ENCODE data around the gene SNX15. TPM values are rescaled to one million over a fixed set of nuclear protein-coding genes. Genes with fewer than 3 reads are reported as not detected.

SNX15 gene
- total RNA-seq, 2 donors from 2014 or later: 37.7 to 53.8 TPM

DNA sequence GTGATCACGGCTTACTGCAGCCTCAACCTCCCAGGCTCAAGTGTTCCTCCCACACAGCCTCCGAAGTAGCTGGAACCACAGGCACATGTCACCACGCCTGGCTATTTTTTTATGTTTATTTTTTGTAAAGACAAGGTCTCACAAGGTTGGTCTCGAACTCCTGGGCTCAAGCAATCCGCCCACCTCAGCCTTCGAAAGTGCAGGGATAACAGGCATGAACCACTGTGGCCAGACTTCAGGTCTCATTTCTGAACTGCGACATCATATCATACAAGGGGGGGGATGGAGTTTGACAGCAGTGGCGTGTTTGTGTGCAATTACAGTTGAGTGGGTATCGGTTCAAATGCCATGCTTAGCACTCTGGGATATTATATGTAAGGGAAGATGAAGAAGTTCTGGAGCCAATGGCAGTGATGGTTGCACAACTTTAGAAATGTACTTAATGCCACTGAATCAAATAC is 24.2 kb downstream of the SNX15 start:
- H3K27me3 ChIP-seq: no peaks in the 10 kb centered on the region
- H3K9ac ChIP-seq (ENCODE audit: low read depth in 2 of 2, low read length in 2 of 2): no peak overlapping the region
- H3K4me1 ChIP-seq: no peaks in the 10 kb centered on the region
- DNase-seq: no peak
- H3K4me3 ChIP-seq: no peak overlapping the region
- H3K27ac ChIP-seq: no peak overlapping the region
- H3K9me3 ChIP-seq: no peaks in the 10 kb centered on the region
- TF ChIP-seq, protein P1, sequence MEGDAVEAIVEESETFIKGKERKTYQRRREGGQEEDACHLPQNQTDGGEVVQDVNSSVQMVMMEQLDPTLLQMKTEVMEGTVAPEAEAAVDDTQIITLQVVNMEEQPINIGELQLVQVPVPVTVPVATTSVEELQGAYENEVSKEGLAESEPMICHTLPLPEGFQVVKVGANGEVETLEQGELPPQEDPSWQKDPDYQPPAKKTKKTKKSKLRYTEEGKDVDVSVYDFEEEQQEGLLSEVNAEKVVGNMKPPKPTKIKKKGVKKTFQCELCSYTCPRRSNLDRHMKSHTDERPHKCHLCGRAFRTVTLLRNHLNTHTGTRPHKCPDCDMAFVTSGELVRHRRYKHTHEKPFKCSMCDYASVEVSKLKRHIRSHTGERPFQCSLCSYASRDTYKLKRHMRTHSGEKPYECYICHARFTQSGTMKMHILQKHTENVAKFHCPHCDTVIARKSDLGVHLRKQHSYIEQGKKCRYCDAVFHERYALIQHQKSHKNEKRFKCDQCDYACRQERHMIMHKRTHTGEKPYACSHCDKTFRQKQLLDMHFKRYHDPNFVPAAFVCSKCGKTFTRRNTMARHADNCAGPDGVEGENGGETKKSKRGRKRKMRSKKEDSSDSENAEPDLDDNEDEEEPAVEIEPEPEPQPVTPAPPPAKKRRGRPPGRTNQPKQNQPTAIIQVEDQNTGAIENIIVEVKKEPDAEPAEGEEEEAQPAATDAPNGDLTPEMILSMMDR (IDR thresholded peaks at IDR 0.05): no peak
- H3K36me3 ChIP-seq: no peaks in the 10 kb centered on the region
- intact Hi-C loops (cut with DNase I): no loop called here

DNA sequence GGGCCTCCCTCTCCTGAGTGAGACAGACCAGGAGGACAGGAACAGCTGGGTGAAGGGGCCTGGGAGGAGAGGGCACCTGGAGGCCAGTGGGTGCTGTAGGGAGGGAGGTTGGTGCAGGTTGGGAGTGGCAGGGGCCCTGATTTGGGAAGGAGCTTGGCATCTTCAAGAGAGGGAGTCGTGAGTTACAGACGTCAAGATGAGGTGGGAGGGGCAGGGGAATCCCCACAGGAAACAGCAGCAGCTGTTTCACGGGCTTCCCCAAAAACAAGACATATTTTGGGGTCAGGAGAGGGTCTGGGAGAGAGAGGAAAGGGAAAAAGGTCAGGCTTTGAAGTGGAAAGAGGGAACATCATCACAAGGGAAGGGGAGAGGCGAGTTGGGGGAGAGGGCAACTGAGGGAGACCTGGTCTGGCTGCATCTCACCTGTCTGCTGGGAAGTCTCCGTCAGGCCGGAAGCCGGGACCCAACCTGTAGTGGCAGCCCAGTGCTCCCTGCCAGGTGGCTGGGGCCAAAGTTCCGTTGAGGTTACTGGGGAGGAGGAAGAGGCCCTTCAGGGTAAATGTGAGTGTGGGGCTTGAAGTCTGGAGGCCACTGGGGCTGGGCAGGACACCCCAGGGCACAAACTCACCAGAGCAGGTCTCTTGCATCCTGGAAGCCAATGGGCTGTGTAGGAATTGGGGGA is 26.7 kb downstream of the SNX15 start:
- H3K36me3 ChIP-seq: no peaks in the 10 kb centered on the region
- no peak overlapping the region for H3K9ac ChIP-seq (ENCODE audit: low read depth in 2 of 2, low read length in 2 of 2)
- TF ChIP-seq, protein P1 (IDR thresholded peaks at IDR 0.05): no peak
- no peak overlapping the region for H3K27ac ChIP-seq
- no peak for DNase-seq
- no peaks in the 10 kb centered on the region for H3K9me3 ChIP-seq
- intact Hi-C loops (cut with DNase I): no loop called here
- no peaks in the 10 kb centered on the region for H3K27me3 ChIP-seq
- no peaks in the 10 kb centered on the region for H3K4me1 ChIP-seq
- no peak overlapping the region for H3K4me3 ChIP-seq

DNA sequence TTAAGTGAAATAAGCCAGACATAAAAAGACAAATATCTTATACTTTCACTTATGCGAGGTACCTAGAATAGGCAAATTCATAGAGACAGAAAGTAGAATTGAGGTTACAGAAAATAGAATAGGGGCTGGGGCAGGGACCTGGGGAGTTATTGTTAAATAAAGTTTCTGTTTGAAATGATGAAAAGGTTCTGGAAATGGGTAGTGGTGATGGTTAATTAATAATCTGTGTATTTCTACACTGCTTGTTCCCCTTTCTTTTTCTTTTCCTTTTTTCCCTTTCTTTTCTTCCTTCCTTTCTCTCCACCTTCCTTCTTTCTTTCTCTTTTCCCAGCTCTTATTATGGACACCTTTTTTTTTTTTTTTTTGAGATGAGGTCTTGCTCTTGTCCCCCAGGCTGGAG is 28.3 kb downstream of the SNX15 start:
- no peak overlapping the region for H3K27ac ChIP-seq
- H3K4me1 ChIP-seq: no peaks in the 10 kb centered on the region
- intact Hi-C loops (cut with DNase I): no loop called here
- H3K27me3 ChIP-seq: no peaks in the 10 kb centered on the region
- DNase-seq: no peak
- no peaks in the 10 kb centered on the region for H3K9me3 ChIP-seq
- H3K9ac ChIP-seq (ENCODE audit: low read depth in 2 of 2, low read length in 2 of 2): no peak overlapping the region
- H3K36me3 ChIP-seq: no peaks in the 10 kb centered on the region
- H3K4me3 ChIP-seq: no peak overlapping the region
- TF ChIP-seq, protein P1 (IDR thresholded peaks at IDR 0.05): no peak

DNA sequence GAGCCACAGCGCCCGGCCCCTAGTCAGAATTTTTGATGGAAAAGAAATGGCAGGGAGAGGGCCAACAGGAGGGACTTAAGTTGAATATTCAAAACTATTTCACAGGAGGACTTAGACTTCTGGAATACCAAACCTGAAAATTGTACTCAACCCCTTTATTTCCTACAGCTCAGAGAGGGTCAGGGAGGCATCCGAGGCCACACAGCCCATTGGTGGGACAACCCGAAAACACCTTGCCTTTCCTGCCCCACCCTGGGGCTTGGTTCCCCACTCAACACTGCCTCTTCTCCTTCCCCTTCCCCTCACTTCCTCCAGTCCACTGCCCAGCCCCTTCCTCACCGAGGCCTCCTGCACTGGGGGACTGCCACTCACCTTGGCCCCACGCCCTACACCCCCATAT is 29.8 kb downstream of the SNX15 start:
- Histone ChIP-seq H3K4me1 (no peaks in the 10 kb centered on the region), H3K27ac (no peak overlapping the region), H3K4me3 (no peak overlapping the region), H3K27me3 (no peaks in the 10 kb centered on the region), H3K9ac (ENCODE audit: low read depth in 2 of 2, low read length in 2 of 2) (no peak overlapping the region), H3K9me3 (no peaks in the 10 kb centered on the region), H3K36me3 (no peaks in the 10 kb centered on the region)
- TF ChIP-seq, protein P1 (IDR thresholded peaks at IDR 0.05): no peak
- intact Hi-C loops (cut with DNase I): no loop called here
- no peak for DNase-seq

DNA sequence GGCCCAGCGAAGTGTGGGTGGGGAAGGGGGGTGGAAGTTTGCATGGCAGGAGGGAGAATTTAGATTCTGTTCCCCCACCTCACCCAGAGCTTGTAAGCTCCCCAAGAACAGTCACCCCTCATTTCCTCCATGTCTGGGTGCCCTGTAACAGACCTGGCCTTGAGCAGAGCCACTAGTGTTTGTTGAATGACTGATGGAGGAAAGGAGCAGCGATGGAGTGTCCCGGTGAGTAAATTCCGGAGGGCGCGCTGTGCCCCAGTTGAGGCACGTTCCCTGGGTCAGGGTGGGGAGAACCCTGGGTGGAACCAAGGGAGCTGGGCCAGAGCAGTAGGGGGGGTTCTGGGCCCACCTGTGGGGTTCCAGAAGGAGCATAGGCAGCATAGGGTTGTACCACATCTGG is 30.3 kb downstream of the SNX15 start:
- no peaks in the 10 kb centered on the region for H3K9me3 ChIP-seq
- no peak overlapping the region for H3K9ac ChIP-seq (ENCODE audit: low read depth in 2 of 2, low read length in 2 of 2)
- no peaks in the 10 kb centered on the region for H3K4me1 ChIP-seq
- intact Hi-C loops (cut with DNase I): no loop called here
- no peak for DNase-seq
- no peak overlapping the region for H3K27ac ChIP-seq
- no peaks in the 10 kb centered on the region for H3K36me3 ChIP-seq
- no peaks in the 10 kb centered on the region for H3K27me3 ChIP-seq
- TF ChIP-seq, protein P1 (IDR thresholded peaks at IDR 0.05): no peak
- H3K4me3 ChIP-seq: no peak overlapping the region
